HG02840 (cell line): ENCODE results near the gene NAA11.

Source experiments
- ATAC-seq: cut with Tn5 transposase; IDR thresholded peaks from one replicate; pipeline ENCODE4 v1.9.1; 2021; ENCODE audit warnings: mild to moderate bottlenecking, moderate library complexity, moderate number of reproducible peaks; ENCODE audit not compliant: unreplicated experiment, low FRiP score

The NAA11 gene

GRCh38 chr4:79325864-79326328 lies at the start of gene NAA11:
Gene NAA11, minus strand, starts transcription at chr4:79326061. Its CDS starts 184 bp downstream, at chr4:79325877.
- ATAC-seq: no peak

GRCh38 chr4:79370026-79370425 lies 44.2 kb upstream of the NAA11 start:
- no peak for ATAC-seq

- ATAC-seq: no peak
Measured at GRCh38 chr4:79367096-79367495, 41.2 kb upstream of the NAA11 start.

GRCh38 chr4:79366422-79366821 lies 40.6 kb upstream of the NAA11 start:
- no peak for ATAC-seq

GRCh38 chr4:79364061-79364460 lies 38.2 kb upstream of the NAA11 start:
- no peak for ATAC-seq

GRCh38 chr4:79362626-79363025 lies 36.8 kb upstream of the NAA11 start:
- no peak for ATAC-seq

- no peak for ATAC-seq
Measured at GRCh38 chr4:79360006-79360405, 34.1 kb upstream of the NAA11 start.

- ATAC-seq: no peak
Measured at GRCh38 chr4:79358438-79358837, 32.6 kb upstream of the NAA11 start.

- ATAC-seq: no peak
Measured at GRCh38 chr4:79357365-79357764, 31.5 kb upstream of the NAA11 start.

- no peak for ATAC-seq
Measured at GRCh38 chr4:79353075-79353474, 27.2 kb upstream of the NAA11 start.

- no peak for ATAC-seq
Measured at GRCh38 chr4:79348405-79348804, 22.5 kb upstream of the NAA11 start.

GRCh38 chr4:79341893-79342653 lies 16.2 kb upstream of the NAA11 start:
- ATAC-seq: no peak

- ATAC-seq: no peak
Measured at GRCh38 chr4:79340568-79340967, 14.7 kb upstream of the NAA11 start.

GRCh38 chr4:79338148-79338547 lies 12.3 kb upstream of the NAA11 start:
- ATAC-seq: no peak

- no peak for ATAC-seq
Measured at GRCh38 chr4:79334783-79335182, 8.9 kb upstream of the NAA11 start.

- ATAC-seq: no peak
Measured at GRCh38 chr4:79334341-79334740, 8.5 kb upstream of the NAA11 start.

- no peak for ATAC-seq
Measured at GRCh38 chr4:79331126-79331876, 5.4 kb upstream of the NAA11 start.

- ATAC-seq: no peak
Measured at GRCh38 chr4:79330720-79331119, 4.9 kb upstream of the NAA11 start.

- ATAC-seq: no peak
Measured at GRCh38 chr4:79325436-79325835, 425 bp downstream of the NAA11 start.

- ATAC-seq: no peak
Measured at GRCh38 chr4:79319975-79320374, 5.9 kb downstream of the NAA11 start.

- no peak for ATAC-seq
Measured at GRCh38 chr4:79317711-79318110, 8.2 kb downstream of the NAA11 start.

GRCh38 chr4:79315891-79316290 lies 10.0 kb downstream of the NAA11 start:
- no peak for ATAC-seq
